Fibroblast of lung (primary cell): ENCODE data around the gene KMT2E. TPM values are rescaled to one million over a fixed set of nuclear protein-coding genes. Genes with fewer than 3 reads are reported as not detected.

Experiments used
- DNase-seq, 2 donors: peaks; one replicate each; pipeline versions ENCODE4 v3.0.0 to v3.0.0-alpha.2; 2010; ENCODE audit warnings: low read depth in 2 of 2
- H2AFZ ChIP-seq: 2 replicates; pipeline ENCODE4 v1.5.1; 2012; ENCODE audit warnings: low read length, control low read depth, inconsistent platforms
- H3K27ac ChIP-seq: 2 replicates; pipeline ENCODE4 v1.5.1; 2011; ENCODE audit warnings: low read length, control low read depth; ENCODE audit not compliant: insufficient read depth
- H3K27me3 ChIP-seq: 2 replicates; pipeline ENCODE4 v1.5.1; 2011; ENCODE audit warnings: mild to moderate bottlenecking, low read length; ENCODE audit not compliant: control insufficient read depth, insufficient read depth
- H3K36me3 ChIP-seq: 2 replicates; pipeline ENCODE4 v1.5.1; 2011; ENCODE audit warnings: low read length; ENCODE audit not compliant: control insufficient read depth, insufficient read depth
- H3K4me1 ChIP-seq: 2 replicates; pipeline ENCODE4 v1.5.1; 2011; ENCODE audit warnings: low read length; ENCODE audit not compliant: control insufficient read depth, insufficient read depth; ENCODE audit errors: extremely low read depth
- H3K4me2 ChIP-seq: 2 replicates; pipeline ENCODE4 v1.5.1; 2011; ENCODE audit warnings: low read length, control low read depth; ENCODE audit not compliant: insufficient read depth; ENCODE audit errors: extremely low read depth
- H3K4me3 ChIP-seq, 4 experiments: fragments of 200-600 bp in 1 of 4; sonication (generic) in 1 of 4; replicated peaks in 1 of 4; 2 replicates each; pipeline ENCODE4 v1.5.1; 2011 to 2016; ENCODE audit warnings: low read length in 4 of 4, low read depth in 3 of 4, mild to moderate bottlenecking in 3 of 4, control low read depth in 2 of 4, inconsistent platforms in 1 of 4, mixed read lengths in 1 of 4; ENCODE audit not compliant: insufficient read depth in 1 of 4; ENCODE audit errors: control extremely low read depth in 1 of 4
- H3K79me2 ChIP-seq: 2 replicates; pipeline ENCODE4 v1.5.1; 2012; ENCODE audit warnings: mild to moderate bottlenecking, low read length, inconsistent platforms; ENCODE audit not compliant: control insufficient read depth, insufficient read depth
- H3K9ac ChIP-seq: 2 replicates; pipeline ENCODE4 v1.5.1; 2011; ENCODE audit warnings: mild to moderate bottlenecking, low read length, control low read depth; ENCODE audit not compliant: insufficient read depth
- H3K9me3 ChIP-seq: 2 replicates; pipeline ENCODE4 v1.5.1; 2012; ENCODE audit warnings: low read depth, low read length; ENCODE audit not compliant: control insufficient read depth, insufficient read depth
- H4K20me1 ChIP-seq: 2 replicates; pipeline ENCODE4 v1.5.1; 2011; ENCODE audit warnings: low read length; ENCODE audit not compliant: control insufficient read depth, insufficient read depth; ENCODE audit errors: extremely low read depth
- CTCF ChIP-seq, 2 donors: IDR thresholded peaks in 1 of 2; conservative IDR thresholded peaks in 1 of 2; 1 replicate in 1 of 2; 2 replicates in 1 of 2; pipeline ENCODE4 v1.5.1; 2011 to 2012; ENCODE audit warnings: low read length in 2 of 2, control low read depth in 1 of 2, inconsistent platforms in 1 of 2, low read depth in 1 of 2, mild to moderate bottlenecking in 1 of 2
- EZH2 ChIP-seq: IDR thresholded peaks from 2 replicates; pipeline ENCODE4 v1.5.1; 2012; ENCODE audit warnings: low read length, control low read depth, mild to moderate bottlenecking; ENCODE audit errors: missing control alignments
- polyA minus RNA-seq: library from RNA; depleted of rRNA, polyadenylated mRNA; stranded (reverse); fragments of >200 nt; gene quantifications from 2 replicates; pipeline ENCODE4 v1.2.3, GENCODE V29; 2011; ENCODE audit warnings: low replicate concordance
- polyA plus RNA-seq, 2 donors: library from polyadenylated mRNA; depleted of rRNA in 1 of 2; stranded (reverse) in 1 of 2; unstranded in 1 of 2; fragments of >200 nt; gene quantifications; 2 replicates each; pipeline ENCODE4 v1.2.1, GENCODE V29; 2011 to 2012; ENCODE audit warnings: missing spikeins in 1 of 2
- total RNA-seq: library from RNA; depleted of rRNA; stranded (reverse); fragments of >200 nt; gene quantifications from 2 replicates; pipeline ENCODE4 v1.2.1, GENCODE V29; 2014

Gene KMT2E
- total RNA-seq (80.9 and 95.0 TPM in 2 replicates), polyA plus RNA-seq (6.7 and 7.5 TPM in 2 replicates), polyA minus RNA-seq (49.3 and 55.3 TPM in 2 replicates)
- 27.7 and 40.7 TPM in 2 replicates for polyA plus RNA-seq (2012)

GRCh38 chr7:105013816-105014692 lies at the start of gene KMT2E:
KMT2E (plus strand) TSS chr7:105014205; CDS start chr7:105040953, 26,748 bp downstream.
- H2AFZ ChIP-seq: peak within 1 kb of the TSS; percentile 49
- no peaks in the 10 kb centered on the region for H3K27me3 ChIP-seq
- H3K4me1 ChIP-seq: no peaks in the 10 kb centered on the region
- H4K20me1 ChIP-seq: peaks cover 6% of the 10 kb centered on the region
- H3K79me2 ChIP-seq: peaks cover 86% of the 10 kb centered on the region
- H3K27ac ChIP-seq: peak within 1 kb of the TSS; percentile 100
- H3K9ac ChIP-seq: peak within 1 kb of the TSS; percentile 99
- peak within 1 kb of the TSS; percentile 71 to 100 (median 83) for H3K4me3 ChIP-seq
- DNase-seq: peak; percentile 74 to 83
- peak in 1 of 2 donors; percentile 9 for TF ChIP-seq CTCF (conservative IDR thresholded peaks at IDR 0.05 in 1 of 2, IDR thresholded peaks at IDR 0.05 in 1 of 2; ENCODE audit: low read depth in 1 of 2, low read length in 2 of 2)
- TF ChIP-seq EZH2: no peak
- H3K4me2 ChIP-seq: peak within 1 kb of the TSS; percentile 95
- H3K36me3 ChIP-seq: no peaks in the 10 kb centered on the region
- H3K9me3 ChIP-seq: no peaks in the 10 kb centered on the region

GRCh38 chr7:104964626-104965236 lies 49.3 kb upstream of the KMT2E start:
- Histone ChIP-seq H3K4me2 (no peak overlapping the region), H4K20me1 (no peaks in the 10 kb centered on the region), H3K9me3 (no peaks in the 10 kb centered on the region), H3K36me3 (no peaks in the 10 kb centered on the region), H3K4me1 (peaks cover 20% of the 10 kb centered on the region), H3K9ac (no peak overlapping the region), H2AFZ (no peak overlapping the region), H3K4me3 (no peak overlapping the region), H3K27me3 (no peaks in the 10 kb centered on the region), H3K27ac (no peak overlapping the region), H3K79me2 (no peaks in the 10 kb centered on the region)
- DNase-seq: no peak
- TF ChIP-seq CTCF (conservative IDR thresholded peaks at IDR 0.05 in 1 of 2, IDR thresholded peaks at IDR 0.05 in 1 of 2; ENCODE audit: low read depth in 1 of 2, low read length in 2 of 2) (no peak), EZH2 (no peak)

- DNase-seq: no peak
- Histone ChIP-seq H4K20me1 (no peaks in the 10 kb centered on the region), H3K79me2 (no peaks in the 10 kb centered on the region), H3K27me3 (no peaks in the 10 kb centered on the region), H3K4me1 (peaks cover 18% of the 10 kb centered on the region), H3K9ac (no peak overlapping the region), H3K4me3 (no peak overlapping the region), H3K9me3 (no peaks in the 10 kb centered on the region), H3K36me3 (no peaks in the 10 kb centered on the region), H3K27ac (no peak overlapping the region), H3K4me2 (no peak overlapping the region), H2AFZ (no peak overlapping the region)
- TF ChIP-seq CTCF (conservative IDR thresholded peaks at IDR 0.05 in 1 of 2, IDR thresholded peaks at IDR 0.05 in 1 of 2; ENCODE audit: low read depth in 1 of 2, low read length in 2 of 2) (no peak), EZH2 (no peak)
Measured at GRCh38 chr7:104966022-104966421, 48.0 kb upstream of the KMT2E start.
